Spinal cord (tissue), 10 donors: ENCODE data around the gene KRTAP7-1. TPM values are rescaled to one million over a fixed set of nuclear protein-coding genes. Genes with fewer than 3 reads are reported as not detected.

Experiments used
- DNase-seq, 6 donors: peaks; one replicate each; pipeline versions ENCODE4 v3.0.0 to v3.0.0-alpha.2; 2013 to 2015; ENCODE audit warnings: low spot score in 6 of 6, low read depth in 4 of 6
- H3K27ac ChIP-seq: one replicate; pipeline ENCODE4 v1.5.1; 2013; ENCODE audit warnings: low read depth, low read length, control low read depth
- H3K27me3 ChIP-seq: one replicate; pipeline ENCODE4 v1.6.1; 2013; ENCODE audit warnings: low read length; ENCODE audit not compliant: control insufficient read depth, insufficient read depth
- H3K36me3 ChIP-seq: one replicate; pipeline ENCODE4 v1.6.1; 2013; ENCODE audit warnings: low read length; ENCODE audit not compliant: control insufficient read depth, insufficient read depth
- H3K4me1 ChIP-seq: one replicate; pipeline ENCODE4 v1.6.1; 2013; ENCODE audit warnings: low read length; ENCODE audit not compliant: control insufficient read depth, insufficient read depth
- H3K4me3 ChIP-seq: one replicate; pipeline ENCODE4 v1.5.1; 2013; ENCODE audit warnings: low read depth, low read length, control low read depth
- H3K9me3 ChIP-seq: one replicate; pipeline ENCODE4 v1.6.1; 2013; ENCODE audit warnings: low read length; ENCODE audit not compliant: control insufficient read depth, insufficient read depth
- WGBS: methylation state at CpG from one replicate; pipeline ENCODE4 v1.1.5; 2013; ENCODE audit warnings: missing lambda C conversion rate; ENCODE audit not compliant: insufficient coverage; 5-methylcytosine and 5-hydroxymethylcytosine counted together
- polyA plus RNA-seq, 2 donors: library from polyadenylated mRNA; unstranded; fragments of 120-200 nt; gene quantifications; one replicate each; pipeline ENCODE4 v1.2.1, GENCODE V29; 2013; ENCODE audit not compliant: insufficient read length in 2 of 2
- small RNA-seq: library from RNA; depleted of rRNA; stranded (forward); fragments of <200 nt; gene quantifications from one replicate; pipeline ENCODE3, GENCODE V24; 2014; ENCODE audit warnings: low replicate concordance
- total RNA-seq, 2 donors: library from RNA; depleted of rRNA in 1 of 2; stranded (reverse); fragments of 120-200 nt in 1 of 2; fragments of >200 nt in 1 of 2; gene quantifications; one replicate each; pipeline versions ENCODE4 v1.2.3 to v1.2.4, GENCODE V29; 2013 to 2014
- donor health status: healthy.

Gene KRTAP7-1
- total and polyA plus RNA-seq, 4 donors = not detected

GRCh38 chr21:30800605-30801004, 29.0 kb downstream of the KRTAP7-1 start:
- no peaks in the 10 kb centered on the region for H3K36me3 ChIP-seq
- no peaks in the 10 kb centered on the region for H3K9me3 ChIP-seq
- DNase-seq = no peak
- H3K27me3 ChIP-seq = no peaks in the 10 kb centered on the region
- no peak overlapping the region for H3K4me3 ChIP-seq
- no peak overlapping the region for H3K27ac ChIP-seq
- WGBS = 100% methylated on average over 1 of the region's 1 CpG
- no peaks in the 10 kb centered on the region for H3K4me1 ChIP-seq

GRCh38 chr21:30793581-30794314, 35.8 kb downstream of the KRTAP7-1 start:
- Histone ChIP-seq H3K4me1 (no peaks in the 10 kb centered on the region), H3K4me3 (no peak overlapping the region), H3K9me3 (no peaks in the 10 kb centered on the region), H3K27me3 (no peaks in the 10 kb centered on the region), H3K27ac (no peak overlapping the region), H3K36me3 (no peaks in the 10 kb centered on the region)
- WGBS = 67% methylated on average over 1 of the region's 2 CpGs
- no peak for DNase-seq

GRCh38 chr21:30779249-30779648, 50.3 kb downstream of the KRTAP7-1 start:
- no peaks in the 10 kb centered on the region for H3K27me3 ChIP-seq
- WGBS = no CpG with 5 or more reads among the region's 1 CpG
- H3K27ac ChIP-seq = no peak overlapping the region
- H3K4me3 ChIP-seq = no peak overlapping the region
- peak in 1 of 6 donors; percentile 67 for DNase-seq
- H3K4me1 ChIP-seq = no peaks in the 10 kb centered on the region
- H3K9me3 ChIP-seq = no peaks in the 10 kb centered on the region
- no peaks in the 10 kb centered on the region for H3K36me3 ChIP-seq

Small RNA genes lying within 50 kb of the gene (small RNA-seq; reads per million reads assigned to genes)
- not detected for gene KRTAP8-2P
- not detected for gene KRTAP8-3P

Other genes starting within 250 kb of the KRTAP7-1 start
- not detected for gene KRTAP22-2, start 239.4 kb downstream of the KRTAP7-1 start, total RNA-seq
- not detected for gene KRTAP22-2, start 239.4 kb downstream of the KRTAP7-1 start, polyA plus RNA-seq
- not detected for gene KRTAP6-3, start 237.3 kb downstream of the KRTAP7-1 start, total RNA-seq
- gene KRTAP6-3, start 237.3 kb downstream of the KRTAP7-1 start, polyA plus RNA-seq = not detected
- gene KRTAP6-2, start 230.9 kb downstream of the KRTAP7-1 start, total RNA-seq = not detected
- gene KRTAP6-2, start 230.9 kb downstream of the KRTAP7-1 start, polyA plus RNA-seq = not detected
- gene KRTAP22-1, start 228.7 kb downstream of the KRTAP7-1 start, total RNA-seq = not detected
- gene KRTAP22-1, start 228.7 kb downstream of the KRTAP7-1 start, polyA plus RNA-seq = not detected
- not detected for gene KRTAP6-1, start 215.8 kb downstream of the KRTAP7-1 start, total RNA-seq
- not detected for gene KRTAP6-1, start 215.8 kb downstream of the KRTAP7-1 start, polyA plus RNA-seq
- gene KRTAP20-1, start 213.3 kb downstream of the KRTAP7-1 start, total RNA-seq = not detected
- gene KRTAP20-1, start 213.3 kb downstream of the KRTAP7-1 start, polyA plus RNA-seq = not detected
- not detected for gene KRTAP20-4, start 209.1 kb downstream of the KRTAP7-1 start, total RNA-seq
- not detected for gene KRTAP20-4, start 209.1 kb downstream of the KRTAP7-1 start, polyA plus RNA-seq
- gene KRTAP20-2, start 194.6 kb downstream of the KRTAP7-1 start, total RNA-seq = not detected
- gene KRTAP20-2, start 194.6 kb downstream of the KRTAP7-1 start, polyA plus RNA-seq = not detected
- gene KRTAP20-3, start 186.9 kb downstream of the KRTAP7-1 start, total RNA-seq = not detected
- gene KRTAP20-3, start 186.9 kb downstream of the KRTAP7-1 start, polyA plus RNA-seq = not detected
- gene KRTAP21-3, start 111.0 kb downstream of the KRTAP7-1 start, total RNA-seq = not detected
- gene KRTAP21-3, start 111.0 kb downstream of the KRTAP7-1 start, polyA plus RNA-seq = not detected
- gene KRTAP21-2, start 82.5 kb downstream of the KRTAP7-1 start, total RNA-seq = not detected
- not detected for gene KRTAP21-2, start 82.5 kb downstream of the KRTAP7-1 start, polyA plus RNA-seq
- gene KRTAP21-1, start 74.3 kb downstream of the KRTAP7-1 start, total RNA-seq = not detected
- gene KRTAP21-1, start 74.3 kb downstream of the KRTAP7-1 start, polyA plus RNA-seq = not detected
- gene KRTAP8-1, start 16.5 kb downstream of the KRTAP7-1 start, total RNA-seq = not detected
- gene KRTAP8-1, start 16.5 kb downstream of the KRTAP7-1 start, polyA plus RNA-seq = not detected
- gene KRTAP11-1, start 51.8 kb upstream of the KRTAP7-1 start, total RNA-seq = not detected
- gene KRTAP11-1, start 51.8 kb upstream of the KRTAP7-1 start, polyA plus RNA-seq = not detected
- not detected for gene KRTAP19-8, start 208.7 kb upstream of the KRTAP7-1 start, total RNA-seq
- gene KRTAP19-8, start 208.7 kb upstream of the KRTAP7-1 start, polyA plus RNA-seq = not detected